IPS-18c (cell line): Measurements from ENCODE around the gene RPL27A.

Experiments used
- H3K4me3 ChIP-seq: 2 replicates; pipeline ENCODE4 v1.7.0; 2013; ENCODE audit warnings: low read depth, mild to moderate bottlenecking, low read length, moderate library complexity; ENCODE audit not compliant: insufficient read depth
- H3K9me3 ChIP-seq: one replicate; pipeline ENCODE4 v1.6.1; 2013; ENCODE audit warnings: mild to moderate bottlenecking, low read length, moderate library complexity; ENCODE audit not compliant: control insufficient read depth, insufficient read depth

RPL27A gene

DNA sequence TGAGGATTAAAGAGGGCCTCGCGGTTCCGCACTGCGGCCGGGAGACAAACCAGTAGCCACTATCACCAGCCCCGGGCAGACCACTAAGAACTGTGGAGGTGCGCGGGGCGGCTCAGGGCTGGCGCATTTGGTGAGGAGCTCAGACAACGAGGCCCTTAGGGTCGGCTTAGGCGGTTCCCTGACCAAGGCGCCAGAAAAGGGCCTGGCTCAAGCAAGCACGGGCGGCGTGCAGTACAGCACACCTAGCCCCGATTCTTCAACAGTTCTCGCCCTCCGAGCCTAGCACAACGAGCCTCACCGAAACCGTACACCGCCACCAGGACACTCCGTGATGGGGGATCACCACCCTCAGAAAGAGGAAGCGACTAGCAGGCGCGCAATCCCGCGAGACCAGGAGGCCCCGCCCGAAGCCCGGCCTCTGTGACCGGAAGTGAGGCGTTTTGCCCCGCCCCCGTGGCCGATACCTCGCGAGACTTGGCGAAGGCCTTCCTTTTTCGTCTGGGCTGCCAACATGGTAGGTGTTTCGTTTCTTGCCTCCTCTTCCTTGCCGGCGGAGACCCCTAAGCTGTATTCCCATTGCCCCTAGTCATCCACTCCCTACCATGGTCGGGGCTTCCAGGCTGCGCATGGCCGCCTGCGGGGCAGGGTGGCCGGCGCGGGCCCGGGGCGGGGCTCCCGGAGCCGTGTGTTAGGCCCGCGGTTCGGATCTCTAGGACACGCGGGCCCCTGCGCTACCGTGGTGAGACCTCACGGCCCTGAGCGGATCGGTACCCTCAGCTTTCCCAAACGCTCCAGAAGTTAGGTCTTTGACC is at the start of gene RPL27A, which contains the start of gene TRIM66:
RPL27A (plus strand) TSS at position 490 of the 812 bp plus-strand sequence; CDS start at position 512, 22 bp downstream.
TRIM66 (minus strand) TSS at position 363 of the 812 bp plus-strand sequence. CDS start 10,391 bp downstream, outside the sequence.
- Histone ChIP-seq H3K4me3 (peak within 1 kb of the TSS; percentile 90), H3K9me3 (no peaks in the 10 kb centered on the region)

DNA sequence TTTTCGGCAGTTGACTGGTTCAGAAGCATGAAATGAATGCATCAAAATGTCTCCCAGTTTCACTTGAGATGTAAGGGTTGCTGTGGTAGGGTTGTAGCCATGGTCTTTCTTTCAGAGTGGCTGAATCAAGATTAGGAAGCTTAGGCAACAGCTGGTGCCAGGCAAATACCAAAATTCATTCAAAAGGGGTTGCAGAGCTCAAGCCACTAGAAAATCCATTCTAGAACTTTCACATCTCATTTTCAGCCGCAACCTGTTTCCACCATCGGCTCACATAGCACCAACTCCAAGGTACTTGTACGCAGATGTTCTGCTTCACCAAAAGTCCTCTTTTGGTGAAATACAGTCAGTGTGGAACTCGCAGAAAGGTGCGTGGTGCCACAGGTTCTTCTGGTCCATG is 48.1 kb upstream of the RPL27A start:
- Histone ChIP-seq H3K9me3 (no peaks in the 10 kb centered on the region), H3K4me3 (no peak overlapping the region)

DNA sequence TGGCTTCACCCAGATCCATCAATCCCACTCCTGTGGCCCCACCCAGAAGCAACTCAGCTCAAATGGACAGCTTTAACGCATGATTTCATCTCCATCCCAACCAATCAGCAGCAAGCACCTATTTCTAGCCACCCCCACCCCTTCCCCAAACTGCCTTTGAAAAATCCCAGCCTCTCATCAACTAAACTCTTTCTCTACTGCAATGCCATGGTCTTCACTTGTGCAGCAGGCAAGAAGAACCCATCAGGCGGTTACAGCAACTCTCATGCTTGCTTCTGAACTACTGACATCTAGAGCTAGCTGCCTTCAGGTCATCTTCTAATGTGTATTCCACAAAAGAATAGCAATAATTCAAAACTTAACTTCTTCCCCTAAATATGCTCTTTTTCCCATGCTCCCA is 46.5 kb upstream of the RPL27A start:
- Histone ChIP-seq H3K9me3 (no peaks in the 10 kb centered on the region), H3K4me3 (no peak overlapping the region)

DNA sequence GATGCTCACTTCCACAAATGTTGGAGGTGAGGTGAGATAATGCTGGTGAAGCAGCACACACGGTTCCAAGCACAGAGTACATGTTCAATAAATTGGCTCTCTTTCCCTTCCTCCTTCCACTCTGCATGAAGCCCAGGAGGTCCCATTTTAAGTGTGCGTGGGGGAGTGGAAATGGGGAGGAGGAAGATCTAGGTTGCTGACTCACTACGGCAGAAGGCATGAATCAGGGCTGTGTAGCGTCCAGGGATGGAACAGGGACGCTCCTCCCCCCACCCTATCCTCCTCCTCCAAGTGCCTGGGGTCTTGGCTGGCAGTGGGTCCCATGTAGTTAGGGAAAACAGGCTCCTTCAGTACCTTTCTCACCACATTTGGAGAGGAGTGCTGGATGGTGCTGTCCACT is 44.3 kb upstream of the RPL27A start:
- no peaks in the 10 kb centered on the region for H3K9me3 ChIP-seq

DNA sequence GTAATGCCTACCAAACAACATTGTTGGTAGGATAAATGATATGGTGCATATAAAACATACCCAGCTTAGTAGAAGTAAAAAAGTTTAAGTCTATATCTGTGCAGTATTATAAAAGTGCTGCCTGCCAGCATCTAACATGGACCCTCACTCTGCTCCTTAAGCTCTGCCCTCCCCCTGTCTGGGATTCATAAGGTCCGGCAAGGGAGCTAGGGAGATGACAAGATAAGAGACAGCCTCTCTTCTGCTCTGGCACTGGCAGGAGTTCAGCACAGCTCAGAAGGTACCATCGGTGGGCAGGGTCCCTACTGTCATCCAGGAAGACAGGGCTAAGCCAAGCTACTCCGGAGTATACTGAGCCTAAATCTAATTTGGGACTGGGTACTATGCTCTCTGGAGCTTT is 42.9 kb upstream of the RPL27A start:
- H3K4me3 ChIP-seq, result no peak overlapping the region
- H3K9me3 ChIP-seq, result no peaks in the 10 kb centered on the region

More for the DNA sequence above, 44.3 kb upstream of the RPL27A start:
- no peak overlapping the region for H3K4me3 ChIP-seq

DNA sequence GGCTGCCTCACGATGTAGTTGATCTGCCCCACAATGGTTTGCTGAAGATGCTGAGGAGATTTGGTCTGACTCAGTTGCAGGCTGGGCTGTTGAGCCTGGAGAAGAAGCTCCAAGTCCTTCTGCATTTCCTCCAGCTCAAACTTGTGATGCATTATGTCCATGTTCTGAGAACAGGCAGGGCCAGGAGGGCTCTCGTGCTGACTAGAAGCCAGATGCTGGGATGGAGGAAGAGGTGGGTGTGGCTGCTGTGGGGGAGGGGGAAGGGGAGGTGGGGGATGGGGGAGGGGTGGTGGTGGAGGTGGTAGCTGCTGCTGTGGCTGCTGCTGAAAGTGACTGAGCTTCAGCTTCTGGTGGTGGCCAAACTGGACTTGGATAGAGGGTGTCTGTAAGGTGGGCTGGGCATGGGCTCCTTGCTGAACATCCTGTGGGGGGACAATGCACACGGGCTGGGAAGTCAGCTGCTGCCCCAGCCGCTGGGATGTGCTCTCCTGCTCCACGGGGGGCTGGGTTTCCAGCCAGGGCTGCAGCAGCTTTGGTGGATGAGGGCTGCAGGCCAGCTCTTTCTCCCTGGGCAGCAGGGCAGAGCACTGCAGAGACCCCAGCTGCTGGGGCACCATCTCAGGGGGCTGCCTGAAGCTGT is 42.2 kb upstream of the RPL27A start:
- H3K4me3 ChIP-seq, result no peak overlapping the region

DNA sequence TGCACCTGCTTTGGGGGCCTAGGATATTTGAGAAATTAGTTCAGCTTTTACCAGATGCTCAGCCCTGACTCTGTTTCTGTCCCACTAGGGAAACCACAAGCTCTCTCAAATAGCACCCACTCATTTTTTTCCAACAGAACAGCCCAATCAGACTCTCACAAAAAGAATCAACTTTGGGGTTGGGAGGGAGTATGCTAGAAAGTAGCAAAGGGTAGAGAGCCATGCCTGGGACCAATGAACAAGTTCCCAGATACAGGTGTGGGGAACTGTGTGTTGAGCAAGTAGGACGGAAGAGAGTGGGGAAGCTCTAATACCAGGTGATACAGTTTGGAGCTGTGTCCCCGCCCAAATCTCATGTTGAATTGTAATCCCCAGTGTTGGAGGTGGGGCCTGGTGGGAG is 41.3 kb upstream of the RPL27A start:
- Histone ChIP-seq H3K9me3 (no peaks in the 10 kb centered on the region), H3K4me3 (no peak overlapping the region)

More for the DNA sequence above, 42.2 kb upstream of the RPL27A start:
- no peaks in the 10 kb centered on the region for H3K9me3 ChIP-seq

DNA sequence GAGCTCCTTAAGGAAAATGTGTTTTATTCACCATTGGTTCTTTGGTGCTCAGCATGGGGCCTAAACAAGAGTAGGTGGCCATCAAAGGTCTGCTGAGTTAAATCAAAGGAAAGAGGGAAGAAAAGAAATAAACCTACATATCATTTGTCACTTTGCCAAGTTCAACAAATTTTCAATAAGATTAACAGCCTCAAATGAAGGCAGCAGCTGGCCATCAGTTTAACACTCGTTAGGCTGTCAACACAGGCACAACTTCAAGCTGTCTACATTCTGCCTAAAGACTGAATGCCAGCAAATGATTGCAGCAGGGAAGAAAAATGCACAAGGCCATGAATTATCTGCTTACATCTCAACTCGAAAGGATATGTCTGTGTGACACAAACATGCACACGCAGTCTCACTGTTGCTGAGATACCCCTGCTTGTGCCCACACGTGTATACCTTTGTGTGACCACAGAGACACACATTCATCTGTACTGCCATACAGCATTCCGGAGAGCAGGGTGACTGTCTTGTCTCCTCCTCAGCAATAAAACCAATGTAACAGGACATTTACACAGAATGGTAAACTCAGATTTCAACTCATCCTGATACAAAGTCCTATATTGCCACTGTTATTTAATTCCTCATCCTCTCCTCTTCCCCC is 40.3 kb upstream of the RPL27A start:
- Histone ChIP-seq H3K4me3 (no peak overlapping the region), H3K9me3 (no peaks in the 10 kb centered on the region)

DNA sequence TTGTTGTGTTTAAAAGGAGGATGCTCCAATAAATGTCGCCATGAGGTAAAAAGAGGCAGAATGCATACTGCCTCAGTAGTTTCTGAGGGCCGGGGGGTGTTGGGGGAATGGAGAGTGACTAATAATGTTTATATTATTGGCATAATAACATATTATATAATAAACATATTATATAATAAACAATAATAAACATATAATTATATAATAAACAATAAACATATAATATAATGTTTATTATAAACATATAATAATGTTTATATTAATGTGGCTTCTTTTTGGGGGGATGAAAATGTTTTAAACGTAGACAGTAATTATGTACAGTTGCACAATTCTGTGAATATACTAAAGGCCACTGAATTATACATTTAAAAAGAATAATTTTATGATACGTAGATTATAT is 35.7 kb upstream of the RPL27A start:
- Histone ChIP-seq H3K9me3 (no peaks in the 10 kb centered on the region), H3K4me3 (no peak overlapping the region)

DNA sequence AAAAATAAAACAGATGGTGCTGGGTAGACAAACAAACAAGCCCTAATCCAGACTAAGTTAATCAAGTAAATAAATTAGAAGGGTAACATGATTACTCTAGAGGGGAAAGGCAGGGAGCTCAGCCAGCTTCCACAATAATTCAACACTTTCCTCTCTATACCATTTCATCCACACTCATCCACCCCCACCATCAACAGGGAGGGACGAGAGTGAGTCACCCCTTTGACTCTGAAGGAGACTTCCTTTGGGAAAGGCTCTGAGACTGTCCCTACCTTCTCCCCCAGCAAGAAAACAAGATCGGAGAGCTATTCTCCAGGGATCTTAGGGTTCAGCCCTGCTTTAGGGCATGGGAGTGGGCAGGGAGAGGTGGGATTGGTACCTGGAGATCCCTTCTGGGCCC is 33.2 kb upstream of the RPL27A start:
- Histone ChIP-seq H3K4me3 (no peak overlapping the region), H3K9me3 (no peaks in the 10 kb centered on the region)

DNA sequence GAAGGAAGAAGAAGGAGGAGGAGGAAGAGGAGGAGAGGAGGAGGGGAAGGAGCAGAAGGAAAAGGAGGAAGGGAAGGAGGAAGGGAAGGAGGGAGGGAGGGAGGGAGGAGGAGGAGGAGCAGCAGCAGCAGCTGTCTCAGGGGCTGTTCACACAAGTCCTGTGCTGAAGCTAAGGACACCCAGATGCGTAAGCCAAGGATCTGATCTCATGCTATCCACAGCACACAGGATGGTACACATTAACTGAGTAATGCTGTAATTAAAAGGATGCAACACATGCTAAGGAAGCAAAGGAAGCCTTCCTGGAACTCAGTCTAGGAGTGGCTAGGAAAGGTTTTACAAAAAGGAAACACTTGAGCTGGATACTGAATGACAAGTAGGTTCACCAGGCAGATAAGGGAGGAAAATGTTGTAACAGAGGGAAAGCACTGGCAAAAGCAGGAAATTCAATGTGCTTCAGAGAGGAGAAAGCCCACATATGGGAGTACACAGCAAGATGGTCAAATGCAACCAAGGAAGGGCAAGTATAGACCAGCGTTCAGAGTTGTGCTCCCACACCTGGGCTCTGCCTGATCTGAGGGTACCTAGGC is 32.1 kb upstream of the RPL27A start:
- Histone ChIP-seq H3K4me3 (no peak overlapping the region), H3K9me3 (no peaks in the 10 kb centered on the region)

DNA sequence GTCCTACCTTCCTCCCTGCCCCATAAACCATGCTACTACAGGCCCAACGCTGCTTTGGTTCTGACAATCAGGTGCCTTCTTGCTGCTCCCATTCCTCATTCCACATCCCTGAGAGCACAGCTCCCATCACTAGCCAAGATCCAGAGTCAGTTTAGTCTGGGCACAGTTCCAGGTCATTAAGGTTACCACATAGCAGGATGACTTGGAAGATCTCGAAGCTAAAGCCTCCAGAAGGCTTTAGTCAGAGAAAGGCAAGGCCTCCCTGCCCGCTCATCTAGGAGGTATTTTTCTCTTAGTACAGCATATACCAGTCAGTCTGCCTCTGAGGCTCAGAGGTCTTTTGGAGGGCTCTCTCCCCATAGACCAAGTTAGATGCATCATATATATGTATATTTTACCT is 30.5 kb upstream of the RPL27A start:
- Histone ChIP-seq H3K9me3 (no peaks in the 10 kb centered on the region), H3K4me3 (no peak overlapping the region)

DNA sequence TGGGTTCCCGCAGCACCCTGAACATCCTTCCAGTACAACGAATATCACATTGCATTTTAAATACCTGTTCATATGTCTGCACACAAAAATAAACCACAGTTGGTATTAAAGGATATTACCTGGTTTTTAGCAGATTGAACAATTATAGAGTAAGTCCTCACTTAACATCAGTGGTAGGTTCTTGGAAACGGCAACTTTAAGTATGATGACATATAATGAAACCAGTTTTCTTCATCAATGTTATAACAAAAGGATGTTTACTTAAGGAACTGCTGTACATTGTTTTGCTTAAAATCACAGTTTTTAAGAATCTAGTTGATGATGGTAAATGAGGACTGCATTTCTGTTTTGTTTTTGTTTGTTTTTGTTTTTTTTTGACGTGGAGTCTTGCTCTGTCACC is 28.1 kb upstream of the RPL27A start:
- H3K9me3 ChIP-seq, result no peaks in the 10 kb centered on the region
- H3K4me3 ChIP-seq, result no peak overlapping the region

DNA sequence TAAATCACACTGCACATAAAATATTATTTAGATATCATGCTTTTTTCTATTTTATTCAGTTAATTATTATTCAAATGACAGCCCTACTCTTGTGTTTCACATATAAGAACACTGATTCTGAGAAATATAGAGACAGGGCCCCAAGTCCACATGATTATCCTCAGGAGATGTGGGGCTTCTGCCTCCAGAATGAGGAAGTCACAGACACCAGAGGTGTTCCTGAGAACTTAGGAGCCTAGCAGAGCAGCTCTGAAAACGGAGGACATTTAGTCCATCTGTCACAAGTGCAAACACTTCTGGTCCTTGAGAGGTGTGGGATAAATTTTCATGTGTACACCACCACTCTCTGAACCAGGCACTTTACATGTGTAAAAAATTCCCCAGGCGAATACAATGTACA is 26.3 kb upstream of the RPL27A start:
- Histone ChIP-seq H3K9me3 (no peaks in the 10 kb centered on the region), H3K4me3 (no peak overlapping the region)

DNA sequence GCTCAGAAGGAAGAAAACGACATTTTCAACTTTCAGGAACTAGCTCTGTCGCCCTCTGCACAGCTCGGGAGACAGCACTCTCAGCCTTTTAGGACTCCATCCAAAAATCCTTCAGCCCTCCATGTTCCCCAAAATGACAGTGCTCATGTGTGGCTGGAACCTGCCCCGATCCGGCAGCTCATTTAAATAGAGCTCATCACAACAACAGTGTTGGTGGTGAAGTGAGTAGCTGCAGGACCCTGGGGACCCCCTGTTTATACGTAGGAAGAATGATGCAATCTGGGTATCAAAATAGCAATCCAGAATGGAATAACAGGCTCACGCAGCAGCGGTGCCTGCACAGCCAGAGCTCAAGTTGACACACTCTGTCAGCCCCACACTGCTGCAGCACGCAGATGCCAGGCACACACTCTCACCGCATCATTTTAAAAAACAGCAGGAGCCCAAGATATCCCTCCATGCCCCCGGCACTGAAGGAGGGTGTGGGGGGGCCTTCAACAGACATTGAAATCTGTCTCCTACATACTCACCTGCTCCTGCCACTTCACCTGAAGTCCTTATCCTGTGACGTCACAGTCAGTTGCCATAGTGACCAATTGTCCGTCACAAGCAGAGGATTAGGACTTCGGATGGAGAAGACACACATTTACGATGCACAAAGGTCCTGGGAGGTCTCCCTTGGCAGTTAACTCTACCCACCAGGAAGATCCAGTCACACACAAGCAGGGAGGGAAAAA is 24.1 kb upstream of the RPL27A start:
- no peaks in the 10 kb centered on the region for H3K9me3 ChIP-seq
- no peak overlapping the region for H3K4me3 ChIP-seq

DNA sequence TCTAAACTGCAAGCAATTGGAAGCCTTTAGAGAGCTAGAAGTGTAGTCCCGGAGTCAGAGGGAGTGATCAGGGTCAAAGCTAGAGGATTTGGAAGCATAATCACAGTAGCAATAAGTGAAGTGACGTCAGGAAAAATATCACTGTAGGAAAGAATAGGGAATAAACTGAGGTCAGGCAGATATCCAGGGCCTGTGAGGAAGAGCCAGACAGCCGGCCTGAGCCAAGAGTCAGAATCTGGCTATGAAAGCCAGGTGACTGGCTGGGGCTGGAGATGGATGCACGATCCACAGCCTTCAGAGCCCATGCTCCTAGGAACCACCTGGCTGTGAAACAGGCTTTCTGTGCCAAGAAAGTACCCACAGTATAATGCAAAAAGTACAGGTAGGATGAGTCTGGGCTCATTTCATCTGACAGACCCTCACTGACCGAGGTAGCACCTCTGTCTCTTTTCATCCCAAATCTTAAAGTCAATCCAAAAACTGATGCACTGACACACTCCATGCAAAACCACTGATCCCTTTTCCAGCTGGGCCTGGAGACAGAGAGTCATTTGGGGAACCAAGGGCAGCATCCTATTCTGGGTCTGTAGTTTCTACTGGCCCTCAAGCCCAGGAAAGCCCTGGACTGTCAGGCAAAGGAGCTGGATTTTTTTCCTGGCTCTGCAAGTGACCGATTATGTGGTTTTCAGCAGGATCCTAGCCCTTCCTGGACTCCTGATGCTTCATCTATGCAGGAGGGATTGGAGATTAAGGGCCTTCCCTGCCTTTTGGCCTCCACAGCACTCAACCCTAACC is 21.4 kb upstream of the RPL27A start:
- no peak overlapping the region for H3K4me3 ChIP-seq
- no peaks in the 10 kb centered on the region for H3K9me3 ChIP-seq
